ENCODE data around the gene PSMD6. TPM values are rescaled to one million over a fixed set of nuclear protein-coding genes. Genes with fewer than 3 reads are reported as not detected.

The PSMD6 gene
- total and polyA plus RNA-seq, 4 donors, result 59.1 to 78.9 (median 66.0) TPM

GRCh38 chr3:64029287-64029686, 6.0 kb upstream of the PSMD6 start:
- TF ChIP-seq, protein P1, sequence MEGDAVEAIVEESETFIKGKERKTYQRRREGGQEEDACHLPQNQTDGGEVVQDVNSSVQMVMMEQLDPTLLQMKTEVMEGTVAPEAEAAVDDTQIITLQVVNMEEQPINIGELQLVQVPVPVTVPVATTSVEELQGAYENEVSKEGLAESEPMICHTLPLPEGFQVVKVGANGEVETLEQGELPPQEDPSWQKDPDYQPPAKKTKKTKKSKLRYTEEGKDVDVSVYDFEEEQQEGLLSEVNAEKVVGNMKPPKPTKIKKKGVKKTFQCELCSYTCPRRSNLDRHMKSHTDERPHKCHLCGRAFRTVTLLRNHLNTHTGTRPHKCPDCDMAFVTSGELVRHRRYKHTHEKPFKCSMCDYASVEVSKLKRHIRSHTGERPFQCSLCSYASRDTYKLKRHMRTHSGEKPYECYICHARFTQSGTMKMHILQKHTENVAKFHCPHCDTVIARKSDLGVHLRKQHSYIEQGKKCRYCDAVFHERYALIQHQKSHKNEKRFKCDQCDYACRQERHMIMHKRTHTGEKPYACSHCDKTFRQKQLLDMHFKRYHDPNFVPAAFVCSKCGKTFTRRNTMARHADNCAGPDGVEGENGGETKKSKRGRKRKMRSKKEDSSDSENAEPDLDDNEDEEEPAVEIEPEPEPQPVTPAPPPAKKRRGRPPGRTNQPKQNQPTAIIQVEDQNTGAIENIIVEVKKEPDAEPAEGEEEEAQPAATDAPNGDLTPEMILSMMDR (IDR thresholded peaks at IDR 0.05; ENCODE audit: control extremely low read depth, extremely low read depth), result no peak
- Histone ChIP-seq H3K4me3 (no peak overlapping the region), H3K27me3 (ENCODE audit: control insufficient read depth in 3 of 3, insufficient read depth in 3 of 3, low read length in 2 of 3) (peaks cover 0 to 2% (median 0%) of the 10 kb centered on the region in 3 donors), H3K9ac (ENCODE audit: insufficient read depth in 1 of 2, low read length in 2 of 2) (no peak overlapping the region), H3K4me1 (ENCODE audit: control insufficient read depth in 5 of 5, insufficient read depth in 5 of 5, low read length in 5 of 5) (peaks cover 0 to 4% (median 0%) of the 10 kb centered on the region in 5 donors), H3K27ac (ENCODE audit: low read depth in 1 of 2, low read length in 1 of 2) (no peak overlapping the region), H3K36me3 (ENCODE audit: control insufficient read depth in 4 of 4, insufficient read depth in 4 of 4, low read length in 4 of 4) (no peaks in the 10 kb centered on the region), H3K9me3 (ENCODE audit: control insufficient read depth in 4 of 4, insufficient read depth in 3 of 4, low read length in 3 of 4) (no peaks in the 10 kb centered on the region)
- DNase-seq, result no peak
- 90 to 91% methylated on average over 4 of the region's 4 CpGs for WGBS, 2 donors
- no peak for ATAC-seq (ENCODE audit: insufficient read depth, low FRiP score)

DNA sequence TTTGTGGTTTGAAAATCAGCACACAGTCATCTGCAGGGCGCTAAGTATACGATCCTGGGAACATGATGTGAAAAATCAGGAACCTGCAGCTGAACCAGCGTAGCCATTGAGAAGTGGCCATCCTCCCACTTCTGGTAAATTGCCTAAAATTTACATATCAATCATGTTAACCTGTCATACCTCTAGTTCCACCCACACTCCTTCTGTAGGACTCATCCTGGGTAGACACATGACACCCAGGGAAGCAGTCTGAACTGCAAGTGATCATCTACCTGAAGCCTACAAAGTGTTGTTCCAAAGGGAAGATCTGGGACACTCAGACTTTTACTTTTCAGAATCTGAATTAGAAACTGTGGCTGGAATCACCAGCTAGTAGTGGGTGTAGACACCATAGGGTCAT, 5.5 kb upstream of the PSMD6 start:
- TF ChIP-seq, protein P1 (IDR thresholded peaks at IDR 0.05; ENCODE audit: control extremely low read depth, extremely low read depth), result no peak
- Histone ChIP-seq H3K4me1 (ENCODE audit: control insufficient read depth in 5 of 5, insufficient read depth in 5 of 5, low read length in 5 of 5) (peaks cover 0 to 4% (median 0%) of the 10 kb centered on the region in 5 donors), H3K36me3 (ENCODE audit: control insufficient read depth in 4 of 4, insufficient read depth in 4 of 4, low read length in 4 of 4) (no peaks in the 10 kb centered on the region), H3K9me3 (ENCODE audit: control insufficient read depth in 4 of 4, insufficient read depth in 3 of 4, low read length in 3 of 4) (no peaks in the 10 kb centered on the region), H3K9ac (ENCODE audit: insufficient read depth in 1 of 2, low read length in 2 of 2) (no peak overlapping the region), H3K4me3 (no peak overlapping the region), H3K27ac (ENCODE audit: low read depth in 1 of 2, low read length in 1 of 2) (no peak overlapping the region), H3K27me3 (ENCODE audit: control insufficient read depth in 3 of 3, insufficient read depth in 3 of 3, low read length in 2 of 3) (peaks cover 0 to 2% (median 0%) of the 10 kb centered on the region in 3 donors)
- 41 to 60% methylated on average over 3 of the region's 3 CpGs for WGBS, 2 donors
- ATAC-seq (ENCODE audit: insufficient read depth, low FRiP score) (no peak), DNase-seq (no peak)

- Histone ChIP-seq H3K27ac (ENCODE audit: low read depth in 1 of 2, low read length in 1 of 2) (no peak overlapping the region), H3K9me3 (ENCODE audit: control insufficient read depth in 4 of 4, insufficient read depth in 3 of 4, low read length in 3 of 4) (no peaks in the 10 kb centered on the region), H3K36me3 (ENCODE audit: control insufficient read depth in 4 of 4, insufficient read depth in 4 of 4, low read length in 4 of 4) (no peaks in the 10 kb centered on the region), H3K4me3 (no peak overlapping the region), H3K9ac (ENCODE audit: insufficient read depth in 1 of 2, low read length in 2 of 2) (no peak overlapping the region), H3K27me3 (ENCODE audit: control insufficient read depth in 3 of 3, insufficient read depth in 3 of 3, low read length in 2 of 3) (peaks cover 0 to 2% (median 0%) of the 10 kb centered on the region in 3 donors), H3K4me1 (ENCODE audit: control insufficient read depth in 5 of 5, insufficient read depth in 5 of 5, low read length in 5 of 5) (peaks cover 0 to 5% (median 0%) of the 10 kb centered on the region in 5 donors)
- ATAC-seq (ENCODE audit: insufficient read depth, low FRiP score) (no peak), DNase-seq (no peak)
- WGBS, 2 donors, result 80 to 86% methylated on average over 8 of the region's 8 CpGs
- TF ChIP-seq, protein P1 (IDR thresholded peaks at IDR 0.05; ENCODE audit: control extremely low read depth, extremely low read depth), result no peak
These were observed 4.4 kb upstream of the PSMD6 start for GRCh38 chr3:64027658-64028057.

- no peak for DNase-seq
- Histone ChIP-seq H3K27me3 (ENCODE audit: control insufficient read depth in 3 of 3, insufficient read depth in 3 of 3, low read length in 2 of 3) (peaks cover 0 to 2% (median 0%) of the 10 kb centered on the region in 3 donors), H3K4me3 (no peak overlapping the region), H3K4me1 (ENCODE audit: control insufficient read depth in 5 of 5, insufficient read depth in 5 of 5, low read length in 5 of 5) (peaks cover 0 to 13% (median 5%) of the 10 kb centered on the region in 5 donors), H3K9me3 (ENCODE audit: control insufficient read depth in 4 of 4, insufficient read depth in 3 of 4, low read length in 3 of 4) (no peaks in the 10 kb centered on the region), H3K36me3 (ENCODE audit: control insufficient read depth in 4 of 4, insufficient read depth in 4 of 4, low read length in 4 of 4) (no peaks in the 10 kb centered on the region), H3K9ac (ENCODE audit: insufficient read depth in 1 of 2, low read length in 2 of 2) (no peak overlapping the region), H3K27ac (ENCODE audit: low read depth in 1 of 2, low read length in 1 of 2) (no peak overlapping the region)
- WGBS, 2 donors, result 73 to 76% methylated on average over 2 of the region's 2 CpGs
- TF ChIP-seq, protein P1 (IDR thresholded peaks at IDR 0.05; ENCODE audit: control extremely low read depth, extremely low read depth), result no peak
- no peak for ATAC-seq (ENCODE audit: insufficient read depth, low FRiP score)
These were observed 3.1 kb upstream of the PSMD6 start for GRCh38 chr3:64026346-64026745.

All from lung (tissue), 12 donors.